Left forelimb (tissue), 1 donor: ENCODE data around the gene RFXAP.

Experiments
- DNase-seq: peaks from one replicate; pipeline ENCODE4 v3.0.0-alpha.2; 2018; ENCODE audit warnings: low spot score

Gene RFXAP

DNA sequence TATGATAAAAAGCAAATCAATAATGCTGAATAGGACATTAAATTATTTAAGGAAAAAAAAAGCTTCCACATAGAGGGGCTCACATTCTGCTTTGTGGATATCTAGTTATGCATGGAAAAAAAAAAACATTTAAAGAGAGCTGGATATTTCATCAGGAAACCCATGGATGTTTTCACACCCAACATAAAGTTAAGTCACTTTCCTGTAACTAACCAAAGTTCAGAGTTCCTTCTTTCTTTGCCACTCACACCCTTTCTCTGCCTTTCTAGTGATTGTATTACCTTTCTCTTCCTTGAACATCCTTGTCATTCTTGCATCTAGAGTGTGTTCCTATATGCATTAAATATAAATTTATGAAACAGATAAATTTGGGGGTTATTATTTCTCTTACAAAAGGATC, 47.2 kb downstream of the RFXAP start:
- DNase-seq = no peak

DNA sequence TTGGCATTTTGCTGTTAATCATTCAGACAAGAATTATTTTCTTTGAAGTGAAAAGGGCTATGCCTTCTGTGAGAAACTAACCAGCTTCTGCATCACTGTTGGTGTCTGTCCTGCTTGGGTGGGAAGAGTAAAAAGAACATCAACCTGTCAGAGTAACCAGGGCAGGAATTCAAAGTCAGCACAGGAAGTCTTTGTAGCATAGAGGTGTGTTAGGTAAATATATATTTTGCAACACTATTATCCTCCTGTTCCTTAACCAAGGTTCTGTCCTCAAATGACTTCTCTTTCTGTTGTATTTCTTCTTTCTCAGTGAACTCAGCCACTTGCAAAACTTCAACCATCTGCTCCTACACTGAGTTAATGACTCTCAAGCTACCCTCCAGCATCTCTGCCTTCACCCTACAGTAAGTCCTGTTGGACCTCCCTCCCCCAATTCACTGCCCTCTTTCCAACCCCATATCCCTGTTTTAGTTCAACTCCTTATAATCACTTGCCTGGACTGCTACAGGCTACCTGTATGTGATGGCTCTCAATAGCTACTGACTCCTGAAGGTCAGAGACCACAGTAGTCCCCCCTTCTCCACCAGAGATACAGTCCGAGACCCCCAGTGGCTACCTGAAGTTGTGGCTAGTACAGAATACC, 51.1 kb downstream of the RFXAP start:
- no peak for DNase-seq

DNA sequence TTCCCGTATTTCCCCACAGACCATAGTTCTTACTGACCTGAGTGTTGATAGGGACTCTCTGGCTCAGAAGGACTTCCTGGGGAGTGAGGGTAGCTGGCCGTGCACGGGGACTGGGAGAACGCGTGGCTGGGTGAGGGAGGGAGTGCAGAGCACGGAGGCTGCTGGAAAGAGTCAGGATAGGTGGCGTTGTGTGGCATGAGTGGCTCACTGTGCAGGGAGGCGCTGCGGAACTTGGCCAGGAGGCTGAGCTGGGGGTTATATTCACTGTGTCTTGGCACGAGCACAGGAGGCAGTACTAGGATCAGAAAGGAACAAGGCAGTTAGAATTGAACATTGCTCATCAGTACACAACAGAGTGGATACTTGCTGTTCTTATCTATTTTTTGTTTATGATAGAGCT, 53.6 kb downstream of the RFXAP start:
- no peak for DNase-seq

DNA sequence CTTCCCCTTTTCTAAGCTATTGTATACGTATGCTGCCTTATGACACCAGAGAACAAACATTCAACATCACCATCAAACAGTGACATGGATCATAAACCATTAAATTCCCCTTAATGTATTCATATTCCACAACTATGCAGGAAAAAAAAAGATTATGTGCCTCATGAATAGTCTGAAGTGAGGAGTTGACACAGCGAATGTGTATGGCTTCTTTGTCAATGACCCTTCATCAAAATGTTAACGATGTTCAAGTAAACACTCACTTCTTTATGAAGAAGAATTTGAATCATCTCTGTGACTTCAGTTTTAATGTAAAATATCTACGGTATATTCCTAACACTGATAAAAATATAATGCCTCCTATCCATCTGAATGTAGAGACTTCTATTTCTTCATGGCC, 56.4 kb downstream of the RFXAP start:
- DNase-seq = no peak

DNA sequence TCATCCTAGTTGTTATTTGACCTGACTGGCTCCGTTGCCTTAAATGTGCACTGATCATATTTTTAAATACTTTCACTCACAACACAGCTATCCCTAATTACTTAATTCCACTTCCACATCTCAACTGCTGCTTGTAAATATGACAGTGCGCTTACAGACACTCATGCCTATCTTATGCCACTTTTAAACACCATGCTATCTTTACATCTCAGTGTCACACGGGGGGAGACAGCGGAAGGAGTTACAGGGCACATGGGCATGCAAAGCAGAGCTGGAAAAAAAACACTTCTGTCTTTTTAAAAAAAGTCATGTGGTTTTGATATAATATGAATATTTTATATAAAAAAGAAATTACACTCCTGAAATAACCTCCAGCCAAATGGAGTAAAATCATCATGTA, 56.9 kb downstream of the RFXAP start:
- no peak for DNase-seq
